Calu3 (cell line): ENCODE measurements around the gene AGBL1. TPM values are rescaled to one million over a fixed set of nuclear protein-coding genes. Genes with fewer than 3 reads are reported as not detected.

Experiments used
- BruUV-seq: library from RNA; stranded (reverse); fragments of 400-500 nt; replicated peaks from 2 replicates; lab custom pipeline; 2021; lab: Mats Ljungman, UMichigan
- CTCF ChIA-PET: fragments of 300-600 bp; sonication (Branson Sonifier 250); formaldehyde crosslinking; loops from one replicate; lab custom pipeline; 2022; ENCODE audit warnings: antibody characterized with exemption; lab: Charles Lee
- DNase-seq: peaks from one replicate; pipeline ENCODE4 v3.0.0; 2022
- H3K27ac Mint-ChIP-seq: one replicate; pipeline ENCODE4 v1.8.0; 2022; ENCODE audit warnings: mixed read lengths; ENCODE audit not compliant: unreplicated experiment
- H3K27me3 Mint-ChIP-seq: one replicate; pipeline ENCODE4 v1.8.0; 2022; ENCODE audit warnings: mixed read lengths; ENCODE audit not compliant: unreplicated experiment
- H3K36me3 Mint-ChIP-seq: one replicate; pipeline ENCODE4 v1.8.0; 2022; ENCODE audit warnings: mild to moderate bottlenecking, moderate library complexity, mixed read lengths; ENCODE audit not compliant: insufficient read depth, unreplicated experiment
- H3K4me1 Mint-ChIP-seq: one replicate; pipeline ENCODE4 v1.8.0; 2022; ENCODE audit warnings: mild to moderate bottlenecking, low read depth, mixed read lengths; ENCODE audit not compliant: unreplicated experiment
- H3K4me3 Mint-ChIP-seq: one replicate; pipeline ENCODE4 v1.8.0; 2022; ENCODE audit warnings: mild to moderate bottlenecking, low read depth, moderate library complexity, mixed read lengths; ENCODE audit not compliant: unreplicated experiment
- H3K9me3 Mint-ChIP-seq: one replicate; pipeline ENCODE4 v1.8.0; 2022; ENCODE audit warnings: low read depth, mixed read lengths; ENCODE audit not compliant: unreplicated experiment
- CTCF ChIP-seq: fragments of 200-600 bp; IDR thresholded peaks from one replicate; pipeline ENCODE4 v1.8.0; 2022; ENCODE audit warnings: antibody characterized with exemption; ENCODE audit not compliant: unreplicated experiment
- intact Hi-C: fragments of 100-400 bp; cut with micrococcal nuclease; formaldehyde crosslinking; loops from one replicate; pipeline ENCODE4 v1.10.0; 2022; ENCODE audit not compliant: unreplicated experiment
- total RNA-seq: library from RNA; stranded (reverse); gene quantifications from 2 replicates; pipeline ENCODE4 v1.2.3, GENCODE V29; 2022

Gene AGBL1
- total RNA-seq, 1 experiment from 2014 or later: not detected

- no peak for DNase-seq
- no TSS peak for BruUV-seq
- no peak for TF ChIP-seq CTCF
- intact Hi-C loops: no loop called here
- CTCF ChIA-PET: no interaction called here
- no peaks in the 10 kb centered on the region for H3K27me3 Mint-ChIP-seq
- no peaks in the 10 kb centered on the region for H3K4me1 Mint-ChIP-seq
- H3K27ac Mint-ChIP-seq: no peak overlapping the region
- peaks cover 13% of the 10 kb centered on the region for H3K9me3 Mint-ChIP-seq
- H3K4me3 Mint-ChIP-seq: no peak overlapping the region
- H3K36me3 Mint-ChIP-seq: no peaks in the 10 kb centered on the region
Observed at GRCh38 chr15:86865920-86866319, 786.2 kb downstream of the AGBL1 start.

- H3K36me3 Mint-ChIP-seq: no peaks in the 10 kb centered on the region
- H3K9me3 Mint-ChIP-seq: peaks cover 19% of the 10 kb centered on the region
- no peaks in the 10 kb centered on the region for H3K4me1 Mint-ChIP-seq
- no peak overlapping the region for H3K4me3 Mint-ChIP-seq
- H3K27me3 Mint-ChIP-seq: no peaks in the 10 kb centered on the region
- no peak overlapping the region for H3K27ac Mint-ChIP-seq
- DNase-seq: no peak
- no peak for TF ChIP-seq CTCF
- no TSS peak for BruUV-seq
- intact Hi-C loops: no loop called here
- CTCF ChIA-PET: no interaction called here
Observed at GRCh38 chr15:86870846-86871245, 791.2 kb downstream of the AGBL1 start.

- TF ChIP-seq CTCF: no peak
- Mint-ChIP-seq H3K4me3 (no peak overlapping the region), H3K36me3 (no peaks in the 10 kb centered on the region), H3K4me1 (no peaks in the 10 kb centered on the region), H3K9me3 (peaks cover 19% of the 10 kb centered on the region), H3K27ac (no peak overlapping the region), H3K27me3 (no peaks in the 10 kb centered on the region)
- CTCF ChIA-PET: no interaction called here
- BruUV-seq: no TSS peak
- intact Hi-C loops: no loop called here
- DNase-seq: no peak
Observed at GRCh38 chr15:86871964-86872363, 792.3 kb downstream of the AGBL1 start.

- Mint-ChIP-seq H3K27ac (no peak overlapping the region), H3K9me3 (peaks cover 20% of the 10 kb centered on the region), H3K4me1 (no peaks in the 10 kb centered on the region), H3K36me3 (no peaks in the 10 kb centered on the region), H3K4me3 (no peak overlapping the region), H3K27me3 (no peaks in the 10 kb centered on the region)
- no peak for DNase-seq
- CTCF ChIA-PET: no interaction called here
- intact Hi-C loops: no loop called here
- BruUV-seq: no TSS peak
- no peak for TF ChIP-seq CTCF
Observed at GRCh38 chr15:86872782-86873181, 793.1 kb downstream of the AGBL1 start.

GRCh38 chr15:86875067-86875466 is 795.4 kb downstream of the AGBL1 start:
- H3K9me3 Mint-ChIP-seq: peaks cover 22% of the 10 kb centered on the region
- H3K36me3 Mint-ChIP-seq: no peaks in the 10 kb centered on the region
- H3K27me3 Mint-ChIP-seq: no peaks in the 10 kb centered on the region
- CTCF ChIA-PET: no interaction called here
- H3K4me3 Mint-ChIP-seq: no peak overlapping the region
- no peak overlapping the region for H3K27ac Mint-ChIP-seq
- no TSS peak for BruUV-seq
- intact Hi-C loops: no loop called here
- no peak for TF ChIP-seq CTCF
- no peaks in the 10 kb centered on the region for H3K4me1 Mint-ChIP-seq
- DNase-seq: no peak
